ENCODE data around the gene KLHDC4.

DNA sequence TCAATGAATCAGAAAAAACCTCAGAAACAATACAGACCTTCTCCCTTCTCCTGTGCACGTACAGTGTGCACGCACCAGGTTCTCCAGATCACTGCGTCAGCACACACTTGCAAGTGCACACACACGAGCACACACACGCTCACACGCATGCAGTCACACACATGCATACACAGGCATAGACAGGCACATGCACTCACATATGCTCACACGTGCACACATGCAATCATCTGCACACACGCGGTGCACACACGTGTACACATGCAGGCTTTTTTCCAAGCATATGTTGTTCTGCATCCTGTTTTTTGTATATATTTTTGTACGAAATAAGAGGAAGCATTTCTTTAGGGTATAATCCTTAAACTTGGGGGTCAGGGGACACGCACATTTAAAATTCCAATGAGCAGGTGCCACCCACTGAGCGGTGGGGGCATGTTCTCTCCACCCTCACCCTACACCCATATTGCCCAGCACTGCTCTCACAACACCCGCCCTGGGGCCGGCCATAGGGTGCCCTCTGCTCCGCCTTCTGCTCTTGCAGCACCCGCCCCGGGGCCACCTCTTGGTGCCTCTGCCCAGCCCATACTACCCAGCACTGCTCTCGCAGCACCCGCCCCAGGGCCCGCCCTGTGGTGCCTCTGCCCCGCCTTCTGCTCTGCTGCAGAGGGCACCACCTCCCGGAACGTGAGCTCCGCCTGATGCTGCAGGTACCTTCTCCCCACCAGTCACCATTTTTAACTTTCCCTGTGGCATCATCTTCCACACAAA lies 20.9 kb downstream of the KLHDC4 start:
- TF ChIP-seq, protein P1, sequence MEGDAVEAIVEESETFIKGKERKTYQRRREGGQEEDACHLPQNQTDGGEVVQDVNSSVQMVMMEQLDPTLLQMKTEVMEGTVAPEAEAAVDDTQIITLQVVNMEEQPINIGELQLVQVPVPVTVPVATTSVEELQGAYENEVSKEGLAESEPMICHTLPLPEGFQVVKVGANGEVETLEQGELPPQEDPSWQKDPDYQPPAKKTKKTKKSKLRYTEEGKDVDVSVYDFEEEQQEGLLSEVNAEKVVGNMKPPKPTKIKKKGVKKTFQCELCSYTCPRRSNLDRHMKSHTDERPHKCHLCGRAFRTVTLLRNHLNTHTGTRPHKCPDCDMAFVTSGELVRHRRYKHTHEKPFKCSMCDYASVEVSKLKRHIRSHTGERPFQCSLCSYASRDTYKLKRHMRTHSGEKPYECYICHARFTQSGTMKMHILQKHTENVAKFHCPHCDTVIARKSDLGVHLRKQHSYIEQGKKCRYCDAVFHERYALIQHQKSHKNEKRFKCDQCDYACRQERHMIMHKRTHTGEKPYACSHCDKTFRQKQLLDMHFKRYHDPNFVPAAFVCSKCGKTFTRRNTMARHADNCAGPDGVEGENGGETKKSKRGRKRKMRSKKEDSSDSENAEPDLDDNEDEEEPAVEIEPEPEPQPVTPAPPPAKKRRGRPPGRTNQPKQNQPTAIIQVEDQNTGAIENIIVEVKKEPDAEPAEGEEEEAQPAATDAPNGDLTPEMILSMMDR (IDR thresholded peaks at IDR 0.05; ENCODE audit: low read length) = no peak
- no peak for TF ChIP-seq EZH2phosphoT487 (IDR thresholded peaks at IDR 0.05; ENCODE audit: low read length)
- TF ChIP-seq EZH2 (optimal IDR thresholded peaks at IDR 0.05; ENCODE audit: low read depth, low read length) = no peak

Measured in MM.1S (cell line).